GM13976 (cell line): ENCODE measurements around the gene BTAF1.
"Not testable (repeated sequence)": the region's sequence is repeated elsewhere in the genome, so short reads cannot be mapped to it uniquely, and the experiment has no call there.

Source experiments
- DNase-seq: peaks from one replicate; pipeline ENCODE4 v3.0.0; 2012; ENCODE audit warnings: low spot score
- in situ Hi-C: fragments of 300-500 bp; cut with MboI; formaldehyde crosslinking; loops from one replicate; pipeline ENCODE4 v1.12.0; 2022; ENCODE audit warnings: low sequenced_read_pairs, mixed read lengths, inconsistent platforms; ENCODE audit not compliant: unreplicated experiment
- TF ChIP-seq, protein P1 (sequence below): IDR thresholded peaks from 2 replicates; pipeline ENCODE4 v1.5.1; 2012; ENCODE audit warnings: borderline replicate concordance, mild to moderate bottlenecking; ENCODE audit not compliant: insufficient read depth; ENCODE audit errors: extremely low read depth, missing control alignments, control extremely low read depth

Gene BTAF1

DNA sequence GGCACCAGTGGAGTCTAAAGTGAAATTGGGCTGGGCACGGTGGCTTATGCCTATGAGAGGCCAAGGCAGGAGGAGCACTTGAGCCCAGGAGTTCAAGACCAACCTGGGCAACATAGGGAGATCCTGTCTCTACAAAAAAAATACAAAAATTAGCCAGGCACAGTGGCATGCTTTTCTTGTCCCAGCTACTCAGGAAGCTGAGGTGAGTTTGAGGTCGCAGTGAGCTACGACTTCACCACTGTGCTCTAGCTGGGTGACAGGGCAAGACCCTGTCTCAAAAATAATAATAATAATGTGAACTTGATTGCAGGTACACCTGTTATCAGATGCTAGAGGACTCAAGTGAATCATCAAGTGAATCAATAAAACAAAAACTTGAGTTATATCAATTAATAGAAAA lies 108.0 kb downstream of the BTAF1 start:
- no peak for DNase-seq
- TF ChIP-seq, protein P1, sequence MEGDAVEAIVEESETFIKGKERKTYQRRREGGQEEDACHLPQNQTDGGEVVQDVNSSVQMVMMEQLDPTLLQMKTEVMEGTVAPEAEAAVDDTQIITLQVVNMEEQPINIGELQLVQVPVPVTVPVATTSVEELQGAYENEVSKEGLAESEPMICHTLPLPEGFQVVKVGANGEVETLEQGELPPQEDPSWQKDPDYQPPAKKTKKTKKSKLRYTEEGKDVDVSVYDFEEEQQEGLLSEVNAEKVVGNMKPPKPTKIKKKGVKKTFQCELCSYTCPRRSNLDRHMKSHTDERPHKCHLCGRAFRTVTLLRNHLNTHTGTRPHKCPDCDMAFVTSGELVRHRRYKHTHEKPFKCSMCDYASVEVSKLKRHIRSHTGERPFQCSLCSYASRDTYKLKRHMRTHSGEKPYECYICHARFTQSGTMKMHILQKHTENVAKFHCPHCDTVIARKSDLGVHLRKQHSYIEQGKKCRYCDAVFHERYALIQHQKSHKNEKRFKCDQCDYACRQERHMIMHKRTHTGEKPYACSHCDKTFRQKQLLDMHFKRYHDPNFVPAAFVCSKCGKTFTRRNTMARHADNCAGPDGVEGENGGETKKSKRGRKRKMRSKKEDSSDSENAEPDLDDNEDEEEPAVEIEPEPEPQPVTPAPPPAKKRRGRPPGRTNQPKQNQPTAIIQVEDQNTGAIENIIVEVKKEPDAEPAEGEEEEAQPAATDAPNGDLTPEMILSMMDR = no peak
- in situ Hi-C loops = no loop called here

DNA sequence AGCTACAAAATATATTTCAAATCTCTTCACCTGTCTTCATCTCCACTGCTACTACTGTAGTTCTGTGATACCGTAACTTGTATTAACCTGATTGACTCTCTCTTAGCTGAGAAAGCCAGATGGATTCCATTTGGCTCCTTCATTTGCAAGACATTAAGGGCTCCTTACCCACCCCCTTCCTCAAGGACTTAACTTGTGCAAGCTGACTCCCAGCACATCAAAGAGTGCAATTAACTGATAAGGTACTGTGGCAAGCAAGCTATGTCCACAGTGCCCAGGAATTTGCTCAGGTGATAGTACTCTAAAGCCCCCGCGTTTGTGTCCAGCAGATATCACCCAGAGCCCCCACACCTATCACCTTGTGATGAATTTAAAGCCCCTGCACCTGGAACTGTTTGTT lies 109.5 kb downstream of the BTAF1 start:
- DNase-seq, in situ Hi-C loops: not testable (repeated sequence)

DNA sequence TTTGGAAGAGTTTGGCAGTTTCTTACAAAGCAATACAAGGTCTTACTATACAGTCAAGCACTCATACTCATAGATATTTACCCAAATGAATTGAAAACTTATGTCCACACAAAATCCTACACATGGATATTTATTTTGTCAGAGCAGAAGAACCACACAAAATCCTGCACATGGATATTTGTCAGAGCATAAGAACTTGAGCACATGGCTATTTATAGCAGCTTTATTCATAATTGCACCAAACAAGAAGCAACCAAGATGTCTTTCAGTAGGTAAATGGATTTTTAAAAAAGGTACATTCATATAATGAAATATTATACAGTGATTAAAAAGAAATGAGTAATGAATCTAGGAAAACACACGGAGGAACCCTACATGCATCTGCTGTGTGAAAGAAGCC lies 115.4 kb downstream of the BTAF1 start:
- TF ChIP-seq, protein P1 = no peak
- in situ Hi-C loops = no loop called here

GRCh38 chr10:92042541-92042940 lies 119.0 kb downstream of the BTAF1 start:
- no peak for DNase-seq
- TF ChIP-seq, protein P1 = no peak
- in situ Hi-C loops = no loop called here

More for the DNA sequence above, 115.4 kb downstream of the BTAF1 start:
- no peak for DNase-seq

GRCh38 chr10:92045641-92046106 lies 122.1 kb downstream of the BTAF1 start:
- TF ChIP-seq, protein P1 = no peak
- in situ Hi-C loops = no loop called here
- no peak for DNase-seq

- TF ChIP-seq, protein P1 = no peak
- DNase-seq = no peak
- in situ Hi-C loops = no loop called here
These were observed 123.6 kb downstream of the BTAF1 start for GRCh38 chr10:92047215-92047614.

DNA sequence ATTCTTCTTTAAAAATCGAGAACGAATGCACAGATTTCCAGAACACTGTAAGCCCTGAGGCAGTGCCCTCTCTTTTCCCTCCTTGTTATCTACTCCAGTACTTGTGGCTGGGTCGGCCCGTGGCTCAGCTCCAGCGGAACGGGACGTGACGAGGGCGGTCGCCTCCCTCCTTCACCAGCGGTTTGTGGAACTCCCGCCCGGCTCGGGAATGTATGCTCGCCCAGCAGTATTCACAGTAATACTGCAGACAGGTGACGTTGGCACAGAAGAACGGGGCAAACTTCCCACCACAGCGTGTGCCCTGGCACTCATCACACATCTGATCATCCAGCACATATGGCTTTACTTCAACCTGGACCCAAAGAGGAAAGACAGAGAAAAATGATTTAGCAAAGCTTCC lies 128.5 kb downstream of the BTAF1 start:
- TF ChIP-seq, protein P1 = no peak
- DNase-seq = no peak
- in situ Hi-C loops = no loop called here

DNA sequence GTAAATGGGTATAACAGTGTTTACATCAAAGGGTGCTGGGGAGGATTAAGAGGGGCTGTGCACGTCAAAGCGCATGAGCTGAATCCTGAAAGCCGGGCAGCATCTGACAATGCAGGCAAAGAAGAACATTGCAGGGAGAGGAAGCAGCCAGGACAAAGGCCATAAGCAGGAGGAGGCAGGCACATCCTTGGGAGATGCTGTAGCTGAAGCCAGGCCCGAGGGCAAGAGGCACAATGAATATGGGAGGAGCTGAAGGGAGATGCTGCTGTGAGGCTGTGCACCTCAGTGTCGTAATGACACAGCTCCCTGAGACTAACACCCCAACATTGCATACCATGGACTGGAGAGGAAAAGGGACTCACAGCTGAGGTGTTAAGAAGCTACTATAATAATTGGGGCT lies 129.2 kb downstream of the BTAF1 start:
- in situ Hi-C loops = no loop called here
- TF ChIP-seq, protein P1 = no peak
- DNase-seq = no peak
